Hepatocyte (in vitro differentiated cells): ENCODE measurements around the gene RANBP17.

Experiments
- CTCF ChIP-seq: fragments of 200-600 bp; sonication (generic); IDR thresholded peaks from 2 replicates; pipeline ENCODE4 v1.5.1; 2016; ENCODE audit warnings: antibody characterized with exemption, mild to moderate bottlenecking; ENCODE audit not compliant: poor library complexity
- EZH2phosphoT487 ChIP-seq: fragments of 200-600 bp; sonication (generic); IDR thresholded peaks from one replicate; pipeline ENCODE4 v1.6.1; 2018; ENCODE audit warnings: antibody characterized with exemption, mild to moderate bottlenecking, low read depth, moderate library complexity; ENCODE audit not compliant: unreplicated experiment, severe bottlenecking

- no peak for TF ChIP-seq CTCF
- TF ChIP-seq EZH2phosphoT487: no peak
These were observed 29.6 kb upstream of the RANBP17 start for GRCh38 chr5:170832241-170832640.
